GM12878 (cell line): ENCODE measurements around the gene SET. TPM values are rescaled to one million over a fixed set of nuclear protein-coding genes. Genes with fewer than 3 reads are reported as not detected.

Source experiments
- ATAC-seq: fragments of 200-7000 bp; cut with Tn5 transposase; 3 replicates; pipeline ENCODE4 v1.9.1; 2020; ENCODE audit warnings: mild to moderate bottlenecking, moderate library complexity
- BruUV-seq: library from RNA; stranded (reverse); fragments of 400-500 nt; replicated peaks from 2 replicates; lab custom pipeline; 2021; lab: Mats Ljungman, UMichigan
- CTCF ChIA-PET: fragments of 300-600 bp; sonication (Branson Sonifier 250); formaldehyde crosslinking; extraction: SDS; loops from one replicate; lab custom pipeline; 2021; ENCODE audit warnings: inconsistent platforms; lab: Yijun Ruan, JAX
- POLR2A ChIA-PET: fragments of 350-600 bp; formaldehyde crosslinking; extraction: SDS; loops from one replicate; lab custom pipeline; 2021; ENCODE audit warnings: inconsistent platforms; lab: Charles Lee
- RAD21 ChIA-PET: fragments of 300-600 bp; sonication (Branson Sonifier 250); formaldehyde crosslinking; loops from one replicate; lab custom pipeline; 2023; ENCODE audit warnings: antibody characterized with exemption; ENCODE audit not compliant: unreplicated experiment; lab: Charles Lee
- SMC1A ChIA-PET: fragments of 300-600 bp; sonication (Branson Sonifier 250); formaldehyde crosslinking; loops from one replicate; lab custom pipeline; 2023; ENCODE audit not compliant: unreplicated experiment, uncharacterized antibody; lab: Charles Lee
- DNase-seq: peaks from one replicate; pipeline ENCODE4 v3.0.0-alpha.2; 2011; ENCODE audit warnings: low read depth, low spot score
- FAIRE-seq: peaks from 3 replicates; lab custom pipeline; 2011; peaks lifted over from hg19 to GRCh38; lab: Jason Lieb, UNC
- H2AFZ ChIP-seq: 2 replicates; pipeline ENCODE4 v1.6.0; 2011; ENCODE audit warnings: low read depth, low read length, control low read depth; ENCODE audit not compliant: control insufficient read depth
- H3K27ac ChIP-seq: 2 replicates; pipeline ENCODE4 v1.5.1; 2011; ENCODE audit warnings: control low read depth; ENCODE audit not compliant: control insufficient read depth, insufficient read depth
- H3K27me3 ChIP-seq, 2 experiments: replicated peaks in 1 of 2; 2 replicates each; pipeline versions ENCODE4 v1.6.0 to v1.6.1; 2011; ENCODE audit warnings: low read length in 1 of 2; ENCODE audit not compliant: control insufficient read depth in 2 of 2, insufficient read depth in 2 of 2
- H3K36me3 ChIP-seq, 2 experiments: 2 replicates each; pipeline ENCODE4 v1.5.1; 2011; ENCODE audit warnings: low read length in 1 of 2; ENCODE audit not compliant: control insufficient read depth in 2 of 2, insufficient read depth in 2 of 2
- H3K4me1 ChIP-seq: 2 replicates; pipeline ENCODE4 v1.6.1; 2011; ENCODE audit warnings: mild to moderate bottlenecking, low read length, moderate library complexity, mixed read lengths; ENCODE audit not compliant: control insufficient read depth, insufficient read depth
- H3K4me2 ChIP-seq: 2 replicates; pipeline ENCODE4 v1.6.0; 2011; ENCODE audit warnings: control low read depth; ENCODE audit not compliant: control insufficient read depth, insufficient read depth
- H3K4me3 ChIP-seq: fragments of 200-600 bp; sonication (generic); 2 replicates; pipeline ENCODE4 v1.5.1; 2016
- H3K79me2 ChIP-seq: 2 replicates; pipeline ENCODE4 v1.6.0; 2011; ENCODE audit warnings: low read length; ENCODE audit not compliant: control insufficient read depth, insufficient read depth
- H3K9ac ChIP-seq: 2 replicates; pipeline ENCODE4 v1.8.0; 2011; ENCODE audit warnings: low read length, control low read depth, mixed read lengths; ENCODE audit not compliant: control insufficient read depth, insufficient read depth
- H3K9me3 ChIP-seq: replicated peaks from 3 replicates; pipeline ENCODE4 v1.5.1; 2011; ENCODE audit warnings: mild to moderate bottlenecking, low read length; ENCODE audit not compliant: control insufficient read depth, insufficient read depth
- H4K20me1 ChIP-seq: 2 replicates; pipeline ENCODE4 v1.6.0; 2011; ENCODE audit not compliant: control insufficient read depth, insufficient read depth
- E4F1 ChIP-seq: fragments of 450-650 bp; IDR thresholded peaks from 2 replicates; pipeline ENCODE4 v1.6.1; 2018; ENCODE audit warnings: borderline replicate concordance, mild to moderate bottlenecking; ENCODE audit not compliant: partially characterized antibody
- EP300 ChIP-seq, 2 experiments: fragments of 150-350 bp in 1 of 2; IDR thresholded peaks; 2 replicates each; pipeline ENCODE4 v1.6.1; 2011 to 2012; ENCODE audit warnings: low read depth in 2 of 2, low read length in 2 of 2, borderline replicate concordance in 1 of 2, improper control_type of control experiment in 1 of 2, inconsistent platforms in 1 of 2; ENCODE audit not compliant: control insufficient read depth in 1 of 2
- GATAD2B ChIP-seq: fragments of 450-650 bp; conservative IDR thresholded peaks from 2 replicates; pipeline ENCODE4 v1.6.1; 2017; ENCODE audit warnings: low read depth, mild to moderate bottlenecking, moderate library complexity
- MEF2B ChIP-seq: fragments of 450-650 bp; IDR thresholded peaks from 2 replicates; pipeline ENCODE4 v1.6.1; 2018; ENCODE audit warnings: mild to moderate bottlenecking, moderate library complexity; ENCODE audit not compliant: partially characterized antibody, poor library complexity, severe bottlenecking
- NR2C1 ChIP-seq: fragments of 450-650 bp; IDR thresholded peaks from 2 replicates; pipeline ENCODE4 v1.6.1; 2017; ENCODE audit warnings: antibody characterized with exemption, mild to moderate bottlenecking, moderate library complexity
- POU2F2 ChIP-seq: IDR thresholded peaks from 3 replicates; pipeline ENCODE4 v1.6.1; 2011; ENCODE audit warnings: low read depth, mild to moderate bottlenecking, low read length, borderline replicate concordance
- RUNX3 ChIP-seq: IDR thresholded peaks from 2 replicates; pipeline ENCODE4 v1.6.1; 2012; ENCODE audit warnings: low read length, inconsistent platforms
- USF2 ChIP-seq: IDR thresholded peaks from 2 replicates; pipeline ENCODE4 v1.6.1; 2011; ENCODE audit warnings: low read depth, low read length, improper control_type of control experiment, borderline replicate concordance
- ZNF207 ChIP-seq: fragments of 450-650 bp; IDR thresholded peaks from 2 replicates; pipeline ENCODE4 v1.6.1; 2014; ENCODE audit warnings: antibody characterized with exemption, mild to moderate bottlenecking, borderline replicate concordance
- ZNF217 ChIP-seq: fragments of 450-650 bp; IDR thresholded peaks from 2 replicates; pipeline ENCODE4 v1.6.1; 2017; ENCODE audit warnings: antibody characterized with exemption, mild to moderate bottlenecking
- WGBS: methylation state at CpG from one replicate; pipeline ENCODE4 v1.1.6; 2016; ENCODE audit warnings: low lambda C conversion rate; ENCODE audit not compliant: insufficient replicate concordance, insufficient coverage; ENCODE audit errors: missing lambda C conversion rate; 5-methylcytosine and 5-hydroxymethylcytosine counted together
- in situ Hi-C: fragments of 300-500 bp; cut with MboI; formaldehyde crosslinking; loops from 9 replicates; pipeline ENCODE4 v1.14.3; 2018; ENCODE audit warnings: mixed read lengths
- intact Hi-C: fragments of 100-400 bp; cut with micrococcal nuclease; formaldehyde crosslinking; loops from one replicate; pipeline ENCODE4 v1.14.2; 2022; ENCODE audit not compliant: unreplicated experiment
- polyA plus RNA-seq, 11 experiments: library from polyadenylated mRNA; depleted of rRNA in 4 of 11; unstranded in 6 of 11; stranded (reverse) in 5 of 11; fragments of >200 nt; fragmentation: Nextera tagmentation in 4 of 11; fragmentation: Illumina TruSeq in 1 of 11; extraction: Ambion mirVana in 4 of 11; extraction: Trizol in 1 of 11; gene quantifications; 1 replicate in 1 of 11; 2 replicates in 10 of 11; pipeline versions ENCODE4 v1.2.1 to v1.2.3, GENCODE V29; 2011 to 2016; ENCODE audit warnings: inconsistent platforms in 2 of 11, missing spikeins in 2 of 11, low read depth in 1 of 11
- total RNA-seq, 4 experiments: library from RNA; depleted of rRNA in 3 of 4; stranded (reverse); fragments of >200 nt in 3 of 4; fragmentation: Illumina TruSeq in 1 of 4; extraction: Trizol in 1 of 4; gene quantifications; 2 replicates each; pipeline versions ENCODE4 v1.2.1 to v1.2.3, GENCODE V29; 2013 to 2021

The SET gene
- total and polyA plus RNA-seq, 10 of the 15 experiments (the other 5 are each of a cell fraction or from before 2014, with no cell fraction given), result 284 to 706 (median 445) TPM

DNA sequence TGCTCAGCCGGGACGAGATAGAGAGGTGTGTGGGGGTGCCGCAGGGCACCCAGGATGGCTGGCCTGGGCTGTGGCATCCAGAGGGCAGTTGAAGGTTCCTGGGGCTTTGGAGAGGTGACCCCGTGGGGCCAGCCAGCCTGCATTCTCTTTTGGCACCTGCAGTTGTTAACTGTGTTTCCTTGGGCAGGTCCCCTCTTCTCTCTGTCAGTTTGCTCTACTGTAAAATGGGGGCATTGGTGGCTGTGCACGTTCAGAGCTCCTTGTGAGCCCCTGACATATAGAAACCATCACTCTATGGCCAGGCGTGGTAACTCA lies 26.4 kb downstream of the SET start:
- ATAC-seq (no peak), DNase-seq (no peak), FAIRE-seq (no peak)
- ChIA-PET SMC1A (no interaction called here), CTCF (interaction anchor here (1.0 kb wide), 1 partner anchor 13 kb away, joined by 3 read pairs; the partner anchor contains the start of gene PKN3), RAD21 (no interaction called here), POLR2A (no interaction called here)
- Histone ChIP-seq H3K36me3 (peaks cover 0 to 1% of the 10 kb centered on the region in 2 experiments; a peak in 1 of 4 replicates), H3K27ac (no peak overlapping the region), H3K9ac (no peak overlapping the region), H3K79me2 (no peaks in the 10 kb centered on the region), H3K4me2 (no peak overlapping the region), H3K9me3 (no peaks in the 10 kb centered on the region), H3K4me1 (no peaks in the 10 kb centered on the region), H3K27me3 (no peaks in the 10 kb centered on the region), H2AFZ (no peak overlapping the region), H4K20me1 (no peaks in the 10 kb centered on the region), H3K4me3 (no peak overlapping the region)
- no TSS peak for BruUV-seq
- WGBS, result 50% methylated on average over 6 of the region's 6 CpGs
- in situ Hi-C loops, result no loop called here
- TF ChIP-seq EP300 (IDR thresholded peaks at IDR 0.05; ENCODE audit: borderline replicate concordance in 1 of 2, control insufficient read depth in 1 of 2, low read depth in 2 of 2, low read length in 2 of 2), result no peak
- no peak for TF ChIP-seq RUNX3
- TF ChIP-seq USF2, result no peak
- no peak for TF ChIP-seq NR2C1
- no peak for TF ChIP-seq ZNF207
- TF ChIP-seq GATAD2B, result no peak
- TF ChIP-seq POU2F2, result no peak
- TF ChIP-seq E4F1, result no peak
- TF ChIP-seq ZNF217, result no peak
- no peak for TF ChIP-seq MEF2B
- intact Hi-C loops, result no loop called here
